Transverse colon (tissue), 4 donors: ENCODE data around the gene TMEM114.

Experiments used
- EP300 ChIP-seq: sonication (generic); formaldehyde crosslinking; IDR thresholded peaks from one replicate; pipeline ENCODE4 v1.6.1; 2017; ENCODE audit warnings: antibody characterized with exemption, low read depth
- POLR2A ChIP-seq: fragments of 450-650 bp; IDR thresholded peaks from one replicate; pipeline ENCODE4 v1.6.1; 2016; ENCODE audit warnings: antibody characterized with exemption, mild to moderate bottlenecking, moderate library complexity
- POLR2AphosphoS5 ChIP-seq, 3 donors: sonication (generic); formaldehyde crosslinking; IDR thresholded peaks; one replicate each; pipeline ENCODE4 v1.6.1; 2016; ENCODE audit warnings: antibody characterized with exemption in 3 of 3
- TF ChIP-seq, protein P1 (sequence below), 5 experiments: fragments of 200-600 bp in 3 of 5; fragments of 450-650 bp in 2 of 5; sonication (generic) in 3 of 5; IDR thresholded peaks; 1 replicate in 2 of 5; 2 replicates in 3 of 5; pipeline ENCODE4 v1.5.1; 2016 to 2017; ENCODE audit warnings: antibody characterized with exemption in 5 of 5, inconsistent platforms in 3 of 5, mild to moderate bottlenecking in 2 of 5, moderate library complexity in 1 of 5

DNA sequence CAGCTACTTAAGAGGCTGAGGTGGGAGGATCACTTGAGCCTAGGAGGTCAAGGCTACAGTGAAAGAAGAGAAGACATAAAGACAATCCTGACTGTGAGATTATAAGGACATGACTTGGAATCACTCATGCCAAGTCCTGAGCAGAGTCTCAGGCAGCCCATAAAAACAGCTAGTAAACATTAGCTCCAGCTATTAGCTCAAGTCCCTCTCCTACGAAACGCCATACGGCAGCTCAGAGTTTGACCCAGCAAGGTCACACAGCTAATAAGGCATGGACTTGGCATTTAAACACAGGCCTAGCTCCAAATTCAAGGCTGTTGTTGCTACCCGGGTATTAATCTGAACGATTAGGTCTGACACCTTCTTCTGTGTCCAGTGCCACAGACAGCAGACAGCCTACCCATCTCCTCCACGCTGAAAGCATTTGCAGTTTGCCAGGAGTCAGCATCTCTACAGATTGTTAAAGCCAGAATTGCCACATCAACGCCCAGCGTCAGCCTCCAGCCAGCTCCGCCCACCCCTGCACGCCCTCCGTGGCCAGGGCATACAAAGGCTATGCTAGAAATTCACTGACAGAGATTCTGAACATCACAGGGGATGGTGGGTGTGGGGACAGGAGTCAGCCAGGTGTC lies 9.9 kb upstream of the TMEM114 start:
- no peak for TF ChIP-seq POLR2AphosphoS5 (IDR thresholded peaks at IDR 0.05)
- TF ChIP-seq, protein P1, sequence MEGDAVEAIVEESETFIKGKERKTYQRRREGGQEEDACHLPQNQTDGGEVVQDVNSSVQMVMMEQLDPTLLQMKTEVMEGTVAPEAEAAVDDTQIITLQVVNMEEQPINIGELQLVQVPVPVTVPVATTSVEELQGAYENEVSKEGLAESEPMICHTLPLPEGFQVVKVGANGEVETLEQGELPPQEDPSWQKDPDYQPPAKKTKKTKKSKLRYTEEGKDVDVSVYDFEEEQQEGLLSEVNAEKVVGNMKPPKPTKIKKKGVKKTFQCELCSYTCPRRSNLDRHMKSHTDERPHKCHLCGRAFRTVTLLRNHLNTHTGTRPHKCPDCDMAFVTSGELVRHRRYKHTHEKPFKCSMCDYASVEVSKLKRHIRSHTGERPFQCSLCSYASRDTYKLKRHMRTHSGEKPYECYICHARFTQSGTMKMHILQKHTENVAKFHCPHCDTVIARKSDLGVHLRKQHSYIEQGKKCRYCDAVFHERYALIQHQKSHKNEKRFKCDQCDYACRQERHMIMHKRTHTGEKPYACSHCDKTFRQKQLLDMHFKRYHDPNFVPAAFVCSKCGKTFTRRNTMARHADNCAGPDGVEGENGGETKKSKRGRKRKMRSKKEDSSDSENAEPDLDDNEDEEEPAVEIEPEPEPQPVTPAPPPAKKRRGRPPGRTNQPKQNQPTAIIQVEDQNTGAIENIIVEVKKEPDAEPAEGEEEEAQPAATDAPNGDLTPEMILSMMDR (IDR thresholded peaks at IDR 0.05): no peak
- no peak for TF ChIP-seq POLR2A
- TF ChIP-seq EP300: no peak
